ENCODE data around the gene DPYSL3.

Gene DPYSL3

DNA sequence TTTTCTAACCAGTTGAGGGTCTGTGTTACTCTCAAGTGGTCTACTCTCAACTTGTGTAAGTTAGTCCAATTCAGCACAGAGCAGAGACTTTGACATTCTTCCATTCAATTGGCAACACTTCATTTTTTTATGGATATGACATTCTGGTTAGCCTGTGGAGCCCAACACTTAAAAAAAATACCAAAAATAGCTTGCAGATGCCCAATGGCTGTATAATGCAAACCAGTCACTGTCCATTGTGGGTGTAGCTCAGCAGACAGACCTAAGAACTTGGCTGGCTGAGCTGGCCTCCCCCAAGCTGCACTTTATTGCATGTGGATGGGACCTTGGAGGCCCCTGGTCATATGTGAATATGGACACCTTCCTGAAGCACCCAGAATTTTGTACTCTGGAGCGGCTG lies 103.2 kb downstream of the DPYSL3 start:
- TF ChIP-seq, protein P1, sequence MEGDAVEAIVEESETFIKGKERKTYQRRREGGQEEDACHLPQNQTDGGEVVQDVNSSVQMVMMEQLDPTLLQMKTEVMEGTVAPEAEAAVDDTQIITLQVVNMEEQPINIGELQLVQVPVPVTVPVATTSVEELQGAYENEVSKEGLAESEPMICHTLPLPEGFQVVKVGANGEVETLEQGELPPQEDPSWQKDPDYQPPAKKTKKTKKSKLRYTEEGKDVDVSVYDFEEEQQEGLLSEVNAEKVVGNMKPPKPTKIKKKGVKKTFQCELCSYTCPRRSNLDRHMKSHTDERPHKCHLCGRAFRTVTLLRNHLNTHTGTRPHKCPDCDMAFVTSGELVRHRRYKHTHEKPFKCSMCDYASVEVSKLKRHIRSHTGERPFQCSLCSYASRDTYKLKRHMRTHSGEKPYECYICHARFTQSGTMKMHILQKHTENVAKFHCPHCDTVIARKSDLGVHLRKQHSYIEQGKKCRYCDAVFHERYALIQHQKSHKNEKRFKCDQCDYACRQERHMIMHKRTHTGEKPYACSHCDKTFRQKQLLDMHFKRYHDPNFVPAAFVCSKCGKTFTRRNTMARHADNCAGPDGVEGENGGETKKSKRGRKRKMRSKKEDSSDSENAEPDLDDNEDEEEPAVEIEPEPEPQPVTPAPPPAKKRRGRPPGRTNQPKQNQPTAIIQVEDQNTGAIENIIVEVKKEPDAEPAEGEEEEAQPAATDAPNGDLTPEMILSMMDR (conservative IDR thresholded peaks at IDR 0.05; ENCODE audit: low read depth, low read length) = no peak
- H3K4me3 ChIP-seq (ENCODE audit: low read length) = no peak overlapping the region
- DNase-seq (ENCODE audit: low read depth) = no peak

DNA sequence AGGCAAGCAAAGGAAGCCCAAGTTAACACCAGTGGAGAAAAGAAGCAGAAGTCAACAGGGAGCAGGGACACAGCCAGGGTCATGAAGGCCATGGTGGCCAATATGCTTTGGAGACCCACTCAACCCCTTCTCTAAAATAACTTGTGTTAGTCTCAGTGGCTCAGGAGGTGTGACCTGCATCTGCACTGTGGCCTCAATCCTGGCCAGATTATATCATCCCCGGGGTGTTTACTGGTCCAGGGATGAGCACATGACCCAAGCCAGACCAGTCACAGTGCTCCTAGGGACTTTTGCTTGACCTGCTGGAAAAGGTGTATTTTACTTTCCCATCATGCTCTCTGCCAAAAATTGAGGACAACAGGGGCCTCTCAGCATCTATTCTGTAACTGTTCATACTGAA lies 105.2 kb downstream of the DPYSL3 start:
- H3K4me3 ChIP-seq (ENCODE audit: low read length) = no peak overlapping the region
- no peak for DNase-seq (ENCODE audit: low read depth)
- TF ChIP-seq, protein P1 (conservative IDR thresholded peaks at IDR 0.05; ENCODE audit: low read depth, low read length) = no peak

DNA sequence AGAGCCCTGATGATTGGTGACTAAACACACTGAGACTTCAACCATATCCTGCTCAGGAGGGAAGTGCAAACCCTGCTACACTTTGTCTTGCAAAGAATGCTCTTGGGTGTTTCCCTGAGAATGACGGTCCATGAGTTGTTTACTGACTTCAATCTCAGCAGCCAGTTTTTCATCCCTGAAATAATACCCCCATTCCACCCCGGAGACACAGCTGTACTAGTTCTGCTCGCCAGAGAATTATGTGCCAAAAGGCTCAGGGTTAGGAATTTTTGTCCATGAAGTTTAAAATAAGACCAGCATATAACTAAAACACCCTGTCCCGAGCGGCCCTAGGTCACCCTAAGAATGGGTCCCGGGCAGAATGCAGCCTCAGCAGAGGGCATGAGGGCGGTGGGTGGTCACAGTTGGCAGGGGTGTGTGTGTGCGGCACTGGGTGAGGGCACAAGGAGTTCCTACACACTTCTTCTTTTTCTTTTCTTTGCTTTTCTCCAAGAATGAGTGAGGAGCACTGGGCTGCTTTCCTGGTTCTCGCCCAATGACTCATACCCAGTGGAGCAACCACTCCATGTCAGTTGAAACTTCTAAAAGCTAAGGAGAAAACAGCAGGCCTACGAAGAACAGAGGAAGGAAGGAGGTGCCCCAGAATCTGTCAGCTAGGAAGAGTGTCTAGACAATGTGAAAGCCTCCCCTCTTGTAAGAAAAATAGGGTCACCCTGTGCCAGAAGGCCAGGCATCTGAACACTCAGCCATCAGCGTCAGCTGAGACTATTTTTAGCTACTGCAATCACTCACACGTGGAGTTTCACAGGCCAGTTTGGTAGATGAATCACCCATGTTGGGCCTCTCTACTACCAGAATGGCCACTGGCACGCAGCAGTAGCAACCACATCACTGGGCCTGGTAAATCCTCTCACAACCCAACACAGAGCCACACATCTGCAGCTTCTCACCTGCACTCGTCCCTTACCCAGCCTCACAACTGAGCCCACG lies 105.9 kb downstream of the DPYSL3 start:
- no peak overlapping the region for H3K4me3 ChIP-seq (ENCODE audit: low read length)
- peak; percentile 95 for DNase-seq (ENCODE audit: low read depth)
- TF ChIP-seq, protein P1 (conservative IDR thresholded peaks at IDR 0.05; ENCODE audit: low read depth, low read length) = no peak

DNA sequence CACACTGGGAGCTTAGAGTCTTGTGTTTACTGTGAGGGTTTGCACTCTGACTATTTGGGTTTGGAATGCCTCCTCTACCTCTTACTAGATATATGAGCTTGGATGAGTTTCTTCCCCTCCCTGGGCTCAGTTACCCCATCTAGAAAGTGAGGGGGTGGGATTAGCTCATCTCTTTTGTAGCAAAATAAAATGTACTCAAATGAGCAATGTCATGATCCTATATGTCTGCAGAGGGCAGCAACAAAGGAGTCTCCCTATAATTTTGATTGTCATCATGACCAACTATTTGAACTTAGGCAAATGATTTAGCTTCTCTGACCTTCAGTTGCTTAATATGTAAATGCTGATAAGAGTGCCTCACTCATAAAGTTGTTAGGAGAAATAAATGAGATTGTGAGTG lies 109.0 kb downstream of the DPYSL3 start:
- no peak for DNase-seq (ENCODE audit: low read depth)
- no peak overlapping the region for H3K4me3 ChIP-seq (ENCODE audit: low read length)
- TF ChIP-seq, protein P1 (conservative IDR thresholded peaks at IDR 0.05; ENCODE audit: low read depth, low read length) = no peak

DNA sequence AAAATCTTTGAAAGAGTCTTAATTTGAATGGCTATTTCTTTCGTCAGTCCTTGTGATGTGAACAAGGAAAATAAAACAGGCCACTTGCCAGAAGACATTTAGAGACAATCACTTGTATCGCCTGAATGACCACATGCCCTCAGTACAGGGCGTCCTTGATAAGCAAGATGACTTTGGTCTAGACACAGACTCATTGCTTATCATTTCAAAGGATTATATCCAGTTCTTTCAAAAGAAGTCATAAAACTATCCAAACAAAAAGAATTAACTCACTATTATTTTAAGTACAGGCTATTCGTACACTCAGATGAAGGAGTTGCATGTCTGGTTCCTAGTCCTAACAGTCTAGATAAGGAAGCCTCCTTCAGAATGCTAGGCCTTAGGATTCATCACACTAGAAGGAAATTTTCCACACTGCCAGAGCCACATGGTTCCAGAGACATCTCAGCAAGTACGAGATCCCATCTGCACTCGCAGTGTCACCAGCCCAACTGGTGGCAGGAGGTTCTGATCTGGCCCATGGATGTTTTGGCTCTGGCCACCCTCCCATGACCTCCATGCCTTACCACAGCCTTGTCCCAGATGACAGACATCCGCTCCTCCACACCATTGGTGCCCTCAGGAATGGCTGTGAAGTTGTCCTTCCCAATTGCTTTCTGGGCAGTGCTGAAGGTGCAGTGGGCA lies 109.6 kb downstream of the DPYSL3 start:
- no peak for DNase-seq (ENCODE audit: low read depth)
- TF ChIP-seq, protein P1 (conservative IDR thresholded peaks at IDR 0.05; ENCODE audit: low read depth, low read length) = no peak
- H3K4me3 ChIP-seq (ENCODE audit: low read length) = no peak overlapping the region

DNA sequence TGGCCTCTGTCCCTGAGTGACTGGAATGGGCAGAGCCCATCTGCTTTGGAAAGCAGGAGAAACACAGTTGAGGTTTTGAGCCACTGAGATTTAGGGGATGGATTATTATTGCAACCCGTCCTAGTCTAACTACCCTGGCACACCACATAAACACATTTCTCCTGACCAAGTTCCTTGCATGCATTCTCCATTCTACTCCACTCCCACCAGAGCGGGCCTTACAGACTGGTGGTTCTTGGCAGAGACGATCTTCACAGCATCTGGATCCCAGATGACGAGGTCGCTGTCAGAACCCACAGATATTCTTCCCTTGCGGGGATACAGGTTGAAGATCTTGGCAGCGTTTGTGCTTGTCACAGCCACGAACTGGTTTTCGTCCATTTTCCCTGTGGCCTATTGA lies 111.0 kb downstream of the DPYSL3 start:
- H3K4me3 ChIP-seq (ENCODE audit: low read length) = no peak overlapping the region
- TF ChIP-seq, protein P1 (conservative IDR thresholded peaks at IDR 0.05; ENCODE audit: low read depth, low read length) = no peak
- no peak for DNase-seq (ENCODE audit: low read depth)
